Kidney epithelial cell (primary cell): ENCODE measurements around the gene TIMM17B. TPM values are rescaled to one million over a fixed set of nuclear protein-coding genes. Genes with fewer than 3 reads are reported as not detected.

Experiments
- DNase-seq: peaks from one replicate; pipeline ENCODE4 v3.0.0-alpha.2; 2010; ENCODE audit warnings: low read depth
- H3K27me3 ChIP-seq: 2 replicates; pipeline ENCODE4 v1.6.0; 2011; ENCODE audit warnings: low read length; ENCODE audit not compliant: control insufficient read depth, insufficient read depth
- H3K36me3 ChIP-seq: 2 replicates; pipeline ENCODE4 v1.5.1; 2011; ENCODE audit warnings: low read length; ENCODE audit not compliant: control insufficient read depth, insufficient read depth
- H3K4me3 ChIP-seq: 2 replicates; pipeline ENCODE4 v1.5.1; 2011; ENCODE audit warnings: low read depth, mild to moderate bottlenecking, control low read depth, low read length
- total RNA-seq: library from RNA; depleted of rRNA; stranded (reverse); fragments of >200 nt; gene quantifications from 2 replicates; pipeline ENCODE4 v1.2.3, GENCODE V29; 2015
- TF ChIP-seq, protein P1 (sequence below): IDR thresholded peaks from 2 replicates; pipeline ENCODE4 v1.5.1; 2011; ENCODE audit warnings: mild to moderate bottlenecking, moderate library complexity, low read length, control low read depth, inconsistent platforms; ENCODE audit not compliant: insufficient read depth, poor library complexity, severe bottlenecking

The TIMM17B gene
- total RNA-seq, 1 donor from 2014 or later = 89.4 TPM

DNA sequence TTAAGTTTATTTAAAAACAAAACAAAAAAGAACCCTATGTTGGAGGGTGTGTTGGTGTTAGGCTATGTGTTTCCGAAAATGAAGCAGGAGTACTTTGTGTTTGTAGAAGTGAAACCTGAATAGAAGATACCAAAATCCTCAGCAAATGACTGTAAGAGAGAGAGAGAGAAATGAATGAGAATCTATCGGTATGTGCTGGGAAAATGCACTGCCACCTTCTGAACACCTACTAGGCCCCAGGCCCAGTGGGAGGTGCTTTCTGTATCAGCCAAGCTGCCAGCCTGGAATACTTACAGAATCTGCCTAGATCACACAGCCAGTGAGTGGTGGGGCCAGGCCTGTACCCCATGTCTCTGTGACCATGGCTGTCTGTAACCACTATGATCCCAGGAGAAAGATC is 36.2 kb upstream of the TIMM17B start:
- H3K4me3 ChIP-seq = no peak overlapping the region
- DNase-seq = no peak
- TF ChIP-seq, protein P1, sequence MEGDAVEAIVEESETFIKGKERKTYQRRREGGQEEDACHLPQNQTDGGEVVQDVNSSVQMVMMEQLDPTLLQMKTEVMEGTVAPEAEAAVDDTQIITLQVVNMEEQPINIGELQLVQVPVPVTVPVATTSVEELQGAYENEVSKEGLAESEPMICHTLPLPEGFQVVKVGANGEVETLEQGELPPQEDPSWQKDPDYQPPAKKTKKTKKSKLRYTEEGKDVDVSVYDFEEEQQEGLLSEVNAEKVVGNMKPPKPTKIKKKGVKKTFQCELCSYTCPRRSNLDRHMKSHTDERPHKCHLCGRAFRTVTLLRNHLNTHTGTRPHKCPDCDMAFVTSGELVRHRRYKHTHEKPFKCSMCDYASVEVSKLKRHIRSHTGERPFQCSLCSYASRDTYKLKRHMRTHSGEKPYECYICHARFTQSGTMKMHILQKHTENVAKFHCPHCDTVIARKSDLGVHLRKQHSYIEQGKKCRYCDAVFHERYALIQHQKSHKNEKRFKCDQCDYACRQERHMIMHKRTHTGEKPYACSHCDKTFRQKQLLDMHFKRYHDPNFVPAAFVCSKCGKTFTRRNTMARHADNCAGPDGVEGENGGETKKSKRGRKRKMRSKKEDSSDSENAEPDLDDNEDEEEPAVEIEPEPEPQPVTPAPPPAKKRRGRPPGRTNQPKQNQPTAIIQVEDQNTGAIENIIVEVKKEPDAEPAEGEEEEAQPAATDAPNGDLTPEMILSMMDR = no peak

DNA sequence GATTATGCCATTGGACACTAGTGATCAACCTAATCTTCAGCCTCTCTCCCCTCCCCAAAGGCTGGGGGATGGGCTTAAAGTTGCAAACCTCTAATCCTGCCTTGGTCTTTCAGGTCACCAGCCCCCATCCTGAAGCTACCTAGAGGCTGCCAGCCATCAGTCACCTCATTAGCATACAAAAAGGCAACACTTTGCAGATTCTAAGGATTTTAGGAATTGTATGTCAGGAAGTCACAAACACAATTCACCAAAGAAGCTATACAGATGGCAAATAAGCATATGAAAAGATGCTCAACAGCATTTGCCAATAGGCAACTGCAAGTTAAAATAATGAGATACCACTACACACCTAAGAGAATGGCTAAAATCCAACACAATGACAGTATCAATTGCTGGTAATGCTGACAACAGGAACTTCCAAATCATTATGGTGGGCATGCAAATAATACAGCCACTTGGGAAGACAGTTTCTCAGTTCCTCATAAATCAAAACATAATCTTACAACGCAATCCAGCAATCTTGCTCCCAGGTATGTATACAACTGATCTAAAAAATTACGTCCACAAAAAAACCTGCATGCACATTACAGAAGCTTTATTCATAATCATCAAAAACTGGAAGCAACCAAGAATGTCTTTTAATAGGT is 30.3 kb upstream of the TIMM17B start:
- Histone ChIP-seq H3K27me3 (no peaks in the 10 kb centered on the region), H3K36me3 (no peaks in the 10 kb centered on the region), H3K4me3 (no peak overlapping the region)
- TF ChIP-seq, protein P1 = no peak
- no peak for DNase-seq

More for the DNA sequence above, 36.2 kb upstream of the TIMM17B start:
- H3K27me3 ChIP-seq = no peaks in the 10 kb centered on the region
- no peaks in the 10 kb centered on the region for H3K36me3 ChIP-seq

DNA sequence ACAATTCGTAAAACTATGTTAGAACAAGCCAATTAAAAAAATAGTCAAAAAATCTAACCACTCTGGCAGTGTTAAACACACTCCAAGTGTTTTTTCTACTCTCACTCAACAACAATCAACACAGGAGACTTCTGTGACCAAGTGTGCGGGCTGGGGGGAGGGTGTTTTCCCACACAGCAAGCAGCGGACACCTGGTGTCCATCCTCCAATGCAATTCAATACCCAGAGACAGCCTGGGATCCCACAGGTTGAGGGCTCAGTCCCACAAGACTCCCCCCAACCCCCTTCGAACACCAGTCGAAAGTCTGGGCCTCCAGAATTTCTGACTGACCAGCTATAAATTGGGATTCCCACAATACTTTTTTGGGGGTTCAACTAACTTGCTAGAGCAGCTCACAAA is 29.6 kb upstream of the TIMM17B start:
- TF ChIP-seq, protein P1 = no peak
- no peak overlapping the region for H3K4me3 ChIP-seq
- DNase-seq = no peak
- no peaks in the 10 kb centered on the region for H3K36me3 ChIP-seq
- H3K27me3 ChIP-seq = no peaks in the 10 kb centered on the region

DNA sequence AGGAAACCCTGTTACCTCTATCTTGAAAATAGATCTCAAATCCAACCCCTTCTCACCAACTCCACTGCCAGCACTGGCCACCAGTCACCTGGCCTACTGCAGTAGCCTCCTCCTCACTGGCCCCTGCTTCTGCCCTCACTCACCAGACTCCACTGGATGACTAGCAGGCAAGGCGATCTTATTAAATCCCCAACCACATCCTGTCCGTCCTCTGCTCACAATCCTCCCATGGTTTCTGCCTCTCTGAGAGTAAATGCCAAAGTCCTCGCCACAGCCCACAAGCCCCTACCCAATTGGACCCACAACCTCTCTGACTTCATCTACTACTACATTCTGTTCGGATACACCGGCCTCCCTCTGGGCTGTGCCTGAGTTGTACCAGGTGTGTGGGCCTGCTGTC is 26.7 kb upstream of the TIMM17B start:
- no peak for DNase-seq
- Histone ChIP-seq H3K27me3 (no peaks in the 10 kb centered on the region), H3K4me3 (no peak overlapping the region), H3K36me3 (no peaks in the 10 kb centered on the region)
- TF ChIP-seq, protein P1 = no peak

DNA sequence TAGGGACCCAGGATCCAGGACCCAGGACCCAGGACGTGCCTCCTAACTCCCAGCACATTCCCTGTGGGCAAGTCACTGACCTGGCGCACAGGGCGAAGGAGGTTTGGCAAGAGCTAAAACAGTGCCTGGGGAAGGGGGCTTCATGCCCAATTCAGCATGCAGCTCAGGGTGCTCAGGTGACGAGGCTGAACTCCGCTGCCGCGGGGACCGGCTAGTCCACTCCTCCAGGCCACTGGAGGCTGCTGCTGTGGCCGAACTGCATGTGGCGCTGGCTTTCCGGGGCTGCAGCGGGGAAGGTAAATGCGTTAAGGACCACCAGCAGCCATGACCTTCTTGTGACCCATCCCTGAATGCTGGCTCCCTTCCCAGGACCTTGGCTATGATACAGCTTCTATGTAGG is 26.2 kb upstream of the TIMM17B start:
- no peak for DNase-seq
- Histone ChIP-seq H3K27me3 (no peaks in the 10 kb centered on the region), H3K4me3 (no peak overlapping the region), H3K36me3 (no peaks in the 10 kb centered on the region)
- TF ChIP-seq, protein P1 = no peak

- DNase-seq = no peak
- H3K27me3 ChIP-seq = no peaks in the 10 kb centered on the region
- TF ChIP-seq, protein P1 = no peak
- no peak overlapping the region for H3K4me3 ChIP-seq
- H3K36me3 ChIP-seq = no peaks in the 10 kb centered on the region
These were observed 23.1 kb upstream of the TIMM17B start for GRCh38 chrX:48920718-48921104.
